ENCODE data around the gene UBE2K. TPM values are rescaled to one million over a fixed set of nuclear protein-coding genes. Genes with fewer than 3 reads are reported as not detected.

Gene UBE2K
- total and polyA plus RNA-seq, 2 of the 13 experiments (the other 11 are each of a cell fraction or from before 2014, with no cell fraction given): 36.2 to 81.0 TPM

- TF ChIP-seq EP300 (IDR thresholded peaks at IDR 0.05; ENCODE audit: low read depth in 2 of 2, low read length in 2 of 2): peak in 1 of 2 experiments; percentile 75; a peak in 1 of 4 replicates
- no peak for TF ChIP-seq EP300 (CRISPR knock-in tag; IDR thresholded peaks at IDR 0.05; ENCODE audit: borderline replicate concordance)
- TF ChIP-seq SOX13 (IDR thresholded peaks at IDR 0.05): no peak
- TF ChIP-seq SOX13 (CRISPR knock-in tag; conservative IDR thresholded peaks at IDR 0.05 in 1 of 2, IDR thresholded peaks at IDR 0.05 in 1 of 2): peak in 1 of 2 experiments; percentile 52; a peak in 2 of 4 replicates
- TF ChIP-seq KDM2A (CRISPR knock-in tag; IDR thresholded peaks at IDR 0.05; ENCODE audit: borderline replicate concordance, low read depth): no peak
- no peak for TF ChIP-seq HMGA1 (CRISPR knock-in tag; conservative IDR thresholded peaks at IDR 0.05)
- no peak for TF ChIP-seq ZNF878 (CRISPR knock-in tag; IDR thresholded peaks at IDR 0.05)
- peak; percentile 26; the same call in 1 of the 2 replicates for TF ChIP-seq HDAC2 (CRISPR knock-in tag; IDR thresholded peaks at IDR 0.05)
- TF ChIP-seq, protein P1, sequence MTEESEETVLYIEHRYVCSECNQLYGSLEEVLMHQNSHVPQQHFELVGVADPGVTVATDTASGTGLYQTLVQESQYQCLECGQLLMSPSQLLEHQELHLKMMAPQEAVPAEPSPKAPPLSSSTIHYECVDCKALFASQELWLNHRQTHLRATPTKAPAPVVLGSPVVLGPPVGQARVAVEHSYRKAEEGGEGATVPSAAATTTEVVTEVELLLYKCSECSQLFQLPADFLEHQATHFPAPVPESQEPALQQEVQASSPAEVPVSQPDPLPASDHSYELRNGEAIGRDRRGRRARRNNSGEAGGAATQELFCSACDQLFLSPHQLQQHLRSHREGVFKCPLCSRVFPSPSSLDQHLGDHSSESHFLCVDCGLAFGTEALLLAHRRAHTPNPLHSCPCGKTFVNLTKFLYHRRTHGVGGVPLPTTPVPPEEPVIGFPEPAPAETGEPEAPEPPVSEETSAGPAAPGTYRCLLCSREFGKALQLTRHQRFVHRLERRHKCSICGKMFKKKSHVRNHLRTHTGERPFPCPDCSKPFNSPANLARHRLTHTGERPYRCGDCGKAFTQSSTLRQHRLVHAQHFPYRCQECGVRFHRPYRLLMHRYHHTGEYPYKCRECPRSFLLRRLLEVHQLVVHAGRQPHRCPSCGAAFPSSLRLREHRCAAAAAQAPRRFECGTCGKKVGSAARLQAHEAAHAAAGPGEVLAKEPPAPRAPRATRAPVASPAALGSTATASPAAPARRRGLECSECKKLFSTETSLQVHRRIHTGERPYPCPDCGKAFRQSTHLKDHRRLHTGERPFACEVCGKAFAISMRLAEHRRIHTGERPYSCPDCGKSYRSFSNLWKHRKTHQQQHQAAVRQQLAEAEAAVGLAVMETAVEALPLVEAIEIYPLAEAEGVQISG (CRISPR knock-in tag; IDR thresholded peaks at IDR 0.05): no peak
- TF ChIP-seq, protein P2, sequence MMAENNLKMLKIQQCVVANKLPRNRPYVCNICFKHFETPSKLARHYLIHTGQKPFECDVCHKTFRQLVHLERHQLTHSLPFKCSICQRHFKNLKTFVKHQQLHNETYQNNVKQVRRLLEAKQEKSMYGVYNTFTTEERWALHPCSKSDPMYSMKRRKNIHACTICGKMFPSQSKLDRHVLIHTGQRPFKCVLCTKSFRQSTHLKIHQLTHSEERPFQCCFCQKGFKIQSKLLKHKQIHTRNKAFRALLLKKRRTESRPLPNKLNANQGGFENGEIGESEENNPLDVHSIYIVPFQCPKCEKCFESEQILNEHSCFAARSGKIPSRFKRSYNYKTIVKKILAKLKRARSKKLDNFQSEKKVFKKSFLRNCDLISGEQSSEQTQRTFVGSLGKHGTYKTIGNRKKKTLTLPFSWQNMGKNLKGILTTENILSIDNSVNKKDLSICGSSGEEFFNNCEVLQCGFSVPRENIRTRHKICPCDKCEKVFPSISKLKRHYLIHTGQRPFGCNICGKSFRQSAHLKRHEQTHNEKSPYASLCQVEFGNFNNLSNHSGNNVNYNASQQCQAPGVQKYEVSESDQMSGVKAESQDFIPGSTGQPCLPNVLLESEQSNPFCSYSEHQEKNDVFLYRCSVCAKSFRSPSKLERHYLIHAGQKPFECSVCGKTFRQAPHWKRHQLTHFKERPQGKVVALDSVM (CRISPR knock-in tag; IDR thresholded peaks at IDR 0.05): peak; percentile 60
- TF ChIP-seq ZNF382 (CRISPR knock-in tag; IDR thresholded peaks at IDR 0.05; ENCODE audit: borderline replicate concordance): no peak
- TF ChIP-seq, protein P3, sequence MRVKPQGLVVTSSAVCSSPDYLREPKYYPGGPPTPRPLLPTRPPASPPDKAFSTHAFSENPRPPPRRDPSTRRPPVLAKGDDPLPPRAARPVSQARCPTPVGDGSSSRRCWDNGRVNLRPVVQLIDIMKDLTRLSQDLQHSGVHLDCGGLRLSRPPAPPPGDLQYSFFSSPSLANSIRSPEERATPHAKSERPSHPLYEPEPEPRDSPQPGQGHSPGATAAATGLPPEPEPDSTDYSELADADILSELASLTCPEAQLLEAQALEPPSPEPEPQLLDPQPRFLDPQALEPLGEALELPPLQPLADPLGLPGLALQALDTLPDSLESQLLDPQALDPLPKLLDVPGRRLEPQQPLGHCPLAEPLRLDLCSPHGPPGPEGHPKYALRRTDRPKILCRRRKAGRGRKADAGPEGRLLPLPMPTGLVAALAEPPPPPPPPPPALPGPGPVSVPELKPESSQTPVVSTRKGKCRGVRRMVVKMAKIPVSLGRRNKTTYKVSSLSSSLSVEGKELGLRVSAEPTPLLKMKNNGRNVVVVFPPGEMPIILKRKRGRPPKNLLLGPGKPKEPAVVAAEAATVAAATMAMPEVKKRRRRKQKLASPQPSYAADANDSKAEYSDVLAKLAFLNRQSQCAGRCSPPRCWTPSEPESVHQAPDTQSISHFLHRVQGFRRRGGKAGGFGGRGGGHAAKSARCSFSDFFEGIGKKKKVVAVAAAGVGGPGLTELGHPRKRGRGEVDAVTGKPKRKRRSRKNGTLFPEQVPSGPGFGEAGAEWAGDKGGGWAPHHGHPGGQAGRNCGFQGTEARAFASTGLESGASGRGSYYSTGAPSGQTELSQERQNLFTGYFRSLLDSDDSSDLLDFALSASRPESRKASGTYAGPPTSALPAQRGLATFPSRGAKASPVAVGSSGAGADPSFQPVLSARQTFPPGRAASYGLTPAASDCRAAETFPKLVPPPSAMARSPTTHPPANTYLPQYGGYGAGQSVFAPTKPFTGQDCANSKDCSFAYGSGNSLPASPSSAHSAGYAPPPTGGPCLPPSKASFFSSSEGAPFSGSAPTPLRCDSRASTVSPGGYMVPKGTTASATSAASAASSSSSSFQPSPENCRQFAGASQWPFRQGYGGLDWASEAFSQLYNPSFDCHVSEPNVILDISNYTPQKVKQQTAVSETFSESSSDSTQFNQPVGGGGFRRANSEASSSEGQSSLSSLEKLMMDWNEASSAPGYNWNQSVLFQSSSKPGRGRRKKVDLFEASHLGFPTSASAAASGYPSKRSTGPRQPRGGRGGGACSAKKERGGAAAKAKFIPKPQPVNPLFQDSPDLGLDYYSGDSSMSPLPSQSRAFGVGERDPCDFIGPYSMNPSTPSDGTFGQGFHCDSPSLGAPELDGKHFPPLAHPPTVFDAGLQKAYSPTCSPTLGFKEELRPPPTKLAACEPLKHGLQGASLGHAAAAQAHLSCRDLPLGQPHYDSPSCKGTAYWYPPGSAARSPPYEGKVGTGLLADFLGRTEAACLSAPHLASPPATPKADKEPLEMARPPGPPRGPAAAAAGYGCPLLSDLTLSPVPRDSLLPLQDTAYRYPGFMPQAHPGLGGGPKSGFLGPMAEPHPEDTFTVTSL (CRISPR knock-in tag; IDR thresholded peaks at IDR 0.05; ENCODE audit: borderline replicate concordance): 0 out of 2 replicates have a peak, but pooled peaks have one; percentile 55
- TF ChIP-seq DNMT1 (CRISPR knock-in tag; IDR thresholded peaks at IDR 0.05): no peak
- peak; percentile 81 for TF ChIP-seq ZNF644 (CRISPR knock-in tag; IDR thresholded peaks at IDR 0.05; ENCODE audit: low read depth)
These were observed 48.2 kb upstream of the UBE2K start (continued) for GRCh38 chr4:39649639-39650265.

Measured in HepG2 (cell line).